Thymus (tissue), 11 donors: ENCODE data around the gene ZNF730. TPM values are rescaled to one million over a fixed set of nuclear protein-coding genes. Genes with fewer than 3 reads are reported as not detected.

Experiments
- DNase-seq, 9 donors: peaks; one replicate each; pipeline ENCODE4 v3.0.0-alpha.2; 2013; ENCODE audit warnings: low spot score in 9 of 9, low read depth in 6 of 9, missing footprints in 1 of 9
- H3K27ac ChIP-seq, 2 donors: one replicate each; pipeline ENCODE4 v1.5.1; 2013; ENCODE audit warnings: control low read depth in 1 of 2, low read depth in 1 of 2, low read length in 1 of 2, mild to moderate bottlenecking in 1 of 2, moderate library complexity in 1 of 2
- H3K27me3 ChIP-seq, 2 donors: one replicate each; pipeline ENCODE4 v1.5.1; 2013; ENCODE audit warnings: low read length in 1 of 2; ENCODE audit not compliant: control insufficient read depth in 2 of 2, insufficient read depth in 1 of 2
- H3K36me3 ChIP-seq, 2 donors: one replicate each; pipeline ENCODE4 v1.5.1; 2013; ENCODE audit warnings: low read length in 1 of 2, mild to moderate bottlenecking in 1 of 2, moderate library complexity in 1 of 2; ENCODE audit not compliant: control insufficient read depth in 2 of 2, insufficient read depth in 2 of 2
- H3K4me1 ChIP-seq, 2 donors: one replicate each; pipeline ENCODE4 v1.5.1; 2013; ENCODE audit warnings: low read length in 2 of 2; ENCODE audit not compliant: control insufficient read depth in 2 of 2, insufficient read depth in 2 of 2
- H3K4me3 ChIP-seq, 2 donors: one replicate each; pipeline ENCODE4 v1.5.1; 2013; ENCODE audit warnings: low read length in 2 of 2, control low read depth in 1 of 2, mild to moderate bottlenecking in 1 of 2
- H3K9me3 ChIP-seq, 2 donors: one replicate each; pipeline ENCODE4 v1.5.1; 2013; ENCODE audit warnings: low read length in 1 of 2, mild to moderate bottlenecking in 1 of 2; ENCODE audit not compliant: control insufficient read depth in 2 of 2, insufficient read depth in 1 of 2
- WGBS: extraction: QIAGEN DNeasy Blood & Tissue Kit; methylation state at CpG from one replicate; pipeline ENCODE4 v1.1.7; 2013; 5-methylcytosine and 5-hydroxymethylcytosine counted together
- polyA plus RNA-seq: library from polyadenylated mRNA; stranded (reverse); fragments of 200-250 nt; gene quantifications from one replicate; pipeline ENCODE4 v1.2.3, GENCODE V29; 2013
- total RNA-seq: library from RNA; stranded (reverse); fragments of 120-200 nt; gene quantifications from one replicate; pipeline ENCODE4 v1.2.4, GENCODE V29; 2013
- donor health status: healthy.

ZNF730 gene
- total and polyA plus RNA-seq, 2 donors, result 0.23 to 4.4 TPM

DNA sequence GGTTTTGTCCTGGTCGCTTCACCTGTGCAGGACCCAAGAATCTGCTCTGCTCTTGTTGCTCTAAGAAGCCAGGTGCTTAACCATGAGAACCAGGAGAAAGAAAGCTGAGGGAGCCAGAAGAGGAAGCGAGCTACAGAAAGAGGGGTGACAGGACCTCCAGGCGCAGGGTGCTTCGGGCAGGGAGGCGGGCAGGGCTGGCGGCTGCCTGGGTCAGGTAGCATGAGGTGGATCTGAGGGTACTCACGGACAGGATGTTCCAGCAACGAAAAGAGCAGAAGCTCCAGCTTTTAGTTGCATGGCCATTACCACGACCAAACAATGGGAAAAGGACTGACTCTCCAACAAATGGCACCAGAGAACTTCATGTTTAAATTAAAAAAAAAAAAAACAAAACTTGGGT is 73.5 kb downstream of the ZNF730 start:
- H3K4me3 ChIP-seq, result no peak overlapping the region
- H3K36me3 ChIP-seq, result no peaks in the 10 kb centered on the region
- 90% methylated on average over 9 of the region's 9 CpGs for WGBS
- peaks cover 0 to 17% of the 10 kb centered on the region in 2 donors for H3K9me3 ChIP-seq
- H3K27me3 ChIP-seq, result no peaks in the 10 kb centered on the region
- no peak for DNase-seq
- no peaks in the 10 kb centered on the region for H3K4me1 ChIP-seq
- no peak overlapping the region for H3K27ac ChIP-seq

Other genes starting within 250 kb of the ZNF730 start
- not detected for gene ZNF728, start 113.8 kb upstream of the ZNF730 start, total RNA-seq
- 0.02 TPM for gene ZNF728, start 113.8 kb upstream of the ZNF730 start, polyA plus RNA-seq
- 8.4 TPM for gene ZNF724, start 133.4 kb downstream of the ZNF730 start, total RNA-seq
- gene ZNF724, start 133.4 kb downstream of the ZNF730 start, polyA plus RNA-seq, result 1.1 TPM